Hindlimb muscle (tissue), 1 donor: ENCODE measurements around the gene PPM1D. TPM values are rescaled to one million over a fixed set of nuclear protein-coding genes. Genes with fewer than 3 reads are reported as not detected.

Experiments
- DNase-seq: peaks from one replicate; pipeline ENCODE4 v3.0.0-alpha.2; 2013
- polyA plus RNA-seq: library from polyadenylated mRNA; unstranded; fragments of 120-200 nt; gene quantifications from one replicate; pipeline ENCODE4 v1.2.1, GENCODE V29; 2013; ENCODE audit not compliant: insufficient read length

The PPM1D gene
- polyA plus RNA-seq, 1 donor: 9.7 TPM

DNA sequence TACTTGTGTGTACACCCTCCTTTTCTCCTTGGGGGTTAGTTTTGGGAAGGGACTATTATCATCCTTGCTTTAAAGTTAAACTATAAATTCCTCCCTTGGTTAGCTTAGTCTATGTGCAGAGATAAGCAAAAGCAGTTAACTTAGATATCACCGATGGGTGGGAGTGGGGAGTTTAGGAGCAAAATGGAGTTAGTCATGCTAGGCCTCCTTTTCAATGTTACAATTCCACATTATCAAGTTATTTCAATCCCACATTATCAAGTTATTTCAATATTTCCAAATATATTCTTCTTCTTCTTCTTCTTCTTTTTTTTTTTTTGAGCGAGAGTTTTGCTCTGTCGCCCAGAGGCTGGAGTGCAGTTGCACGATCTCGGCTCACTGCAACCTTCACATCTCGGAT is 76.0 kb downstream of the PPM1D start:
- DNase-seq: no peak

DNA sequence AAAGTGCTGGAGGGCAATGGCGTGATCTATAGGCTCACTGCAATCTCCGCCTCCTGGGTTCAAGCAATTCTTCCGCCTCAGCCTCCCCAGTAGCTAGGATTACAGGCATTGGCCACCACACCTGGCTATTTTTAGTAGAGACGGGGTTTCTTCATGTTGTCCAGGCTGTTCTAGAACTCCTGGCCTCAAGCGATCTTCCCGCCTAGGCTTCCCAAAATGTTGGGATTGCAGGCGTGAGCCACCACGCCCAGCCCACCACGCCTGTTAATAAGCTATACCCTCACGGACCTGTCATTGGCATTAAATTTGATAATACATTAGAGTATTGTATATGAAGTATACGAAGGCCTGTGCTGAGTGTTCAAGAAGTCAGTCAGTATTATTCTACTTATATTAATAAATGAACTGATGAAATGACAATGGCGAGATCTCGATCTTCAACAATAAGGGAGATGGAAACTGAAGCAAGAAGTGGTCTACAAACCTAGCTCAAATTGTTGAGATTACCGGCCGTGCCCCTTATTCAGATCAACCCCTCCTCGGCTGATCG is 76.8 kb downstream of the PPM1D start:
- peak; percentile 3 for DNase-seq

DNA sequence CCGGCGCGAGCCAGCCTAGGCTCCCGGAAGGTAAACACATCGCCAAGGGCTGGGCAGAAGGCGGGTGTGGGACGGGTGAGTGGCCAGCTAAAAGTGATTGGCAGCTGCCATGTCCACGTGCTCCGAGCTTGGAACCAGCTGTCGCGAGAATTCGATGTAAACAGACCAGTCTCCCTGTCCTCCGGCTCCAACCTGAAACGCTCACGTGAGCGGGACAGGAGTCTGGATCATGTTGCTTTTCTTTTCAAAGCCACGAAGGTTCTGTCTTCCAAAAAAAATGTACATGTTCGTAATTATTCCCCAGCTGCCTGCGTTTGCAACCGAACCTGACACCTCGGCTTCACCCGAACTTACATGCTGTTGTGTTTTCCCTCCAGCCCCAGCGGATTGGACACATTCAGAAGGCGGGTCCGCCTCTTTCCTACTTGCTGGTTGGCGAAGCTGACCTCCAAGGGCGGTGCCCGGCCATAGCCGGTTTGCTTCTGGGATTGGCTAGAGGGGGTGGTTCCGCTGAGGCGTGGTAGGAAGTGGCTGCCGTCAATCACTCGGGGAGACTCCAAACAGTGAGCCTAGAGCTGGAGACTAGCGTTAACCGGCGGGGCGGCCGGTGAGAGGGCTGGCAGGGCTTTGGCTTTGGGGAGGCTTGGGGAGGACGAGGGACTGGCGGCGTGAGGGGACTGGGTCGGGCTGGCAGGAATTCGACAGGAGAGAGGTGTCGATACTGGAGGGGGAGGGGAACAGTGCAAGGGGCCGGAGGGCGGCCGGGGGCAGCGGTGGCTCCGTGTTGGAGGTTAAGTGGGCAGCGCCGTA is 77.5 kb downstream of the PPM1D start, which contains the start of gene BCAS3:
Gene BCAS3, plus strand, starts transcription at position 544 of the 810 bp plus-strand sequence.
- peak; percentile 96 for DNase-seq

DNA sequence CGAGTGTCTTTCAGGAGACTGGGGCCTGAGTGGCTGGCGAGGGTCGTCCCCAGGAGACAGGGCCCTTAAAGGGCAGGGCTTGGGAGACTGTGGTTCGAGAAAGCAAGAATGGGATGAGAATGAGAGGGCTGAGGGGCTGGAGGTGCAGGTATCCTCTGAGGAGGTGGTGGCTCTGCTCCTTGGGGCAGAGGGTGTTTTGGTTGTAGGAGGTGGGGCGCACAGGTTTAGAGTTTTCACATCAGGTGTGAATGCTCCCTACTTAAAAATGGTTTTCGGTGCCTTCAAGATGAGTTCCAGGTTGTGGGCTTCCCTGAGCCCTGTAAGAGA is 78.1 kb downstream of the PPM1D start:
- no peak for DNase-seq

DNA sequence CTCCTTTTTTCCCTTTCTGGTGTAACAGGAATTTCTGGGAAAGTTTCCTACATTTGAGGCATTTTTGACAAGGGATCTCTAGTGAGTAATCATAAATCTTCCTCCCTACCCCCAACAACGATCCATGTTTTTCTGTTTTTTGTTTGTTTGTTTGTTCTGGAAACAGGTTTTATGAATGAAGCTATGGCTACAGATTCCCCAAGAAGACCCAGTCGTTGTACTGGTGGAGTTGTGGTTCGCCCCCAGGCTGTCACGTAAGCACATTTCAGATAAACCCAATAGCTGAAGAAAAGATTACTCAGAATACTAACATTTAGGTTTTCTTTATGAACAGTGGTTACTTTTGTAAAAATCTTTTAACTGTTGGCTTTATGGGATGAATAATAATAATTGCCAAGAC is 79.3 kb downstream of the PPM1D start:
- DNase-seq: no peak

DNA sequence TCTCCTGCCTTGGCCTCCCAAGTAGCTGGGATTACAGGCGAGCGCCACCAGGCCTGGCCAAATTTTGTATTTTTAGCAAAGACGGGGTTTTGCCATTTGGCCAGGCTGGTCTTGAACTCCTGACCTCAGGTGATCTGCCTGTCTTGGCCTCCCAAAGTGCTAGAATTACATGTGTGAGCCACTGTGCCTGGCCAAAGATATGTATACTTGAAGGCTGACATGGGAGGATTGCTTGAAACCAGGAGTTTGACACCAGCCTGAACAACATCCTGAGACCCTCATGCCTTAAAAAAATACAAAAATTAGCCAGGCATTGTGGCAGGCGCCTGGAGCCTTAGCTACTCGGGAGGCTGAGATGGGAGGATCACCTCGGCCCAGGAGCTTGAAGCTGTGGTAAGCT is 80.8 kb downstream of the PPM1D start:
- DNase-seq: no peak

DNA sequence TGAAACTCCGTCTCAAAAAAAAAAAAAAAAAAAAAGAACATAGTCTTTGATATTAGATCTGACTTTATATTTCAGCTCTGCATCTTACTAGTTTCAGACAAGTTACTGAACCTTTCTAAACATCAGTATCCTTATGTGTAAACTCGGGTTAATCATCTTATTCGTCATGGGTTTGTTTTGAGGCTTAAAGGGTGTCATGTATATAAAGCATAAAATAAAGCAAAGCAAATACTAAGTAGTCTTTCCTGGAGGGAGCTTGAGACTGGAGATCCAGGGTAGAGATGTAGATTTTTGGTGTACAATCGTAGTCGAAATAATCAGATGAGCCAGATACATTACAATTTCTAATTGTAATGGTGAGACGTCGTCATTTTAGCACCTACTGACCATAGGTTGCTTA is 85.4 kb downstream of the PPM1D start:
- no peak for DNase-seq

DNA sequence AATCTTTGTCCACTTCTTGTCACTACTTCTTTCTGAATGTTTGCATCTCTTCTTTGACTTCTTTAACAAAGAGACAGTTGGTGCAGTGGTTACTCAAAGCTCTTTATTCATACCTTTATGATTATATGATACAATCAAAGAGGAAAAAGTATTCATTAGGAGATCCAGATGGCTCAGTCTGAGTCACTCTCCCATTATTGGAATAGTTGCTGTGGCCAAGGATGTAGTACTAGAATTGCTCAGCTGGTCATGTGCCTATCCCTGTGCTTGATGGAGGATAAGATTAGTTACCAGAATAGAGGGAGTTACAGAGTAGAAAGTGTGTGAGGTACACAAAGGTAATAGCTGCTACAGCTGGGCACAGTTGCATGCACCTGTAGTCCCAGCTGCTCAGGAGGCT is 96.0 kb downstream of the PPM1D start:
- DNase-seq: no peak

DNA sequence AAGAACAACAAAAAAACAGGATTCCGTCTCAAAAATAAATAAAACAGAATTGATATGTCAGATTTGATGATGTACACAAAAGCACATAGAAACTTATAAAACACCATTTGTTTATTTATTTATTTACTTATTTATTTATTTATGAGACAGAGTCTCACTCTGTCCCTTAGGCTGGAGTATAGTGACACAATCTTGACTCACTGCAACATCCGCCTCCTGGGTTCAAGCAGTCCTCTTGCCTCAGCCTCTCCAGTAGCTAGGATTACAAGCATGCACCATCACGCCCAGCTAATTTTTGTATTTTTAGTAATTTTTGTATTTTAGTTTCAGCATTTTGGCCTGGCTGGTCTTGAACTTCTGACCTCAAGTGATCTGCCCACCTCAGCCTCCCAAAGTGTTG is 99.1 kb downstream of the PPM1D start:
- no peak for DNase-seq

DNA sequence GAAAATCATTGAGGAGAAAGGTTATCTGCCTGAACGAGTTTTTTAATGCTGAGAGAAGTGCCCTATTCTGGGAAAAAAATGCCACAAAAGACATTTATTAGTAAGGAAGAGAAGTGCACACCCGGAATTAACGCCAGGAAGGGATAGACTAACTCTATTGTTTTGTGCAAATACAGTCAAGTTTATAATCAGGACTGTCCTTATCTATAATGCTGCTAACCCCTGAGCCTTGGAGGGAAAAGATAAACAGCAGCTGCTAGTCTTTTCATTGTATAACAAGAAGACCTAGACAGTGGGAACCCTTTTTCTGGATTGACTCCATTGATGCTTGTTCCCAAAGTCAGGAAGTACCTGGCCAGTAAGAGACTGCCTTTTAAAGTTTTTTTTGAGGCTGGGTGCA is 104.2 kb downstream of the PPM1D start:
- DNase-seq: no peak

DNA sequence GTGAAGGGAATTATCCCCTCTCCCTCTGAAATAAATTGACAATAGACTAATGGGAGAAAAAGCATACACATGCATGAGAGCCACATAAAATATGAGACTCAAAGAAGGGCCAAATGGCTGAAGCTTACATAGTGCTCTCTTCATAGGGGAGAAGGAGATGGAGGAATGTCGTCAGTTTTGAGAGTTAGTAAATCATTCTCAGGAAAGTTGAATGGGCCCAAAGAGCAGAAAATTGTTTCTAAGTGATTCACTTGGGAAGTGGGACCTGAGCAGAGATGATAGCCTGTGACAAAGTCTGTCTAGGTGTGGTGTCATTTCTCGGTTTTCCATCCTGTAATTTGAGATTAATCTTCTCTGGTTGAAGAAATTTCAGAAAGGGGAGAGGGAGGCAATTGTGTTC is 112.7 kb downstream of the PPM1D start:
- no peak for DNase-seq

DNA sequence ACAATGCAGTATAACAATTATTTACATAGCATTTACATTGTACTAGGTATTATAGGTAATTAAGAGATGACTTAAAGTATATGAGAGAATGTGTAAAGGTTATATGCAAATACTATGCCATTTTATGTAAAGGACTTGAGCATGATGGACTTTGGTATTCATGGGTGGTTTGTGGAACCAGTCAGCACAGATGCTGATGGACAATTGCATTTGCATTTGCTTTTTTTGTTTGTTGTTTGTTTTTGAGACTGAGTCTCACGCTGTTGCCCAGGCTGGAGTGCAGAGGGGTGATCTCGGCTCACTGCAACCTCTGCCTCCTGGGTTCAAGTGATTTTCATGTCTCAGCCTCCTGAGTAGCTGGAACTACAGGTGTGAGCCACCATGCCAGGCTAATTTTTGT is 113.6 kb downstream of the PPM1D start:
- DNase-seq: no peak

Other genes starting within 250 kb of the PPM1D start
- 23.8 TPM for gene USP32, start 208.1 kb upstream of the PPM1D start, polyA plus RNA-seq
- not detected for gene CHCT1, start 177.7 kb upstream of the PPM1D start, polyA plus RNA-seq
- 31.0 TPM for gene APPBP2, start 74.0 kb upstream of the PPM1D start, polyA plus RNA-seq
- gene BCAS3, start 77.7 kb downstream of the PPM1D start, polyA plus RNA-seq: 9.2 TPM